ENCODE measurements around the gene LPAR3. TPM values are rescaled to one million over a fixed set of nuclear protein-coding genes. Genes with fewer than 3 reads are reported as not detected.

Gene LPAR3
- total RNA-seq, 4 donors from 2014 or later: 0.40 to 1.4 (median 0.78) TPM; not detected in 1

- Histone ChIP-seq H3K4me3 (replicated peaks in 1 of 3) (no peak overlapping the region), H3K27ac (no peak overlapping the region), H3K4me1 (peaks cover 0 to 5% of the 10 kb centered on the region in 2 donors), H3K27me3 (no peaks in the 10 kb centered on the region), H3K9me3 (no peaks in the 10 kb centered on the region), H3K36me3 (no peaks in the 10 kb centered on the region)
- 65 to 66% methylated on average over 1 of the region's 1 CpG for WGBS, 2 donors
- DNase-seq: no peak
- intact Hi-C loops (cut with DNase I): no loop called here
- no peak for TF ChIP-seq POLR2A (IDR thresholded peaks at IDR 0.05)
- no peak for TF ChIP-seq CTCF (IDR thresholded peaks at IDR 0.05)
Observed at GRCh38 chr1:84839544-84839943, 53.5 kb downstream of the LPAR3 start.

GRCh38 chr1:84836145-84836544 lies 56.9 kb downstream of the LPAR3 start:
- TF ChIP-seq CTCF (IDR thresholded peaks at IDR 0.05) (no peak), POLR2A (IDR thresholded peaks at IDR 0.05) (no peak)
- no peak for DNase-seq
- no peaks in the 10 kb centered on the region for H3K27me3 ChIP-seq
- intact Hi-C loops (cut with DNase I): no loop called here
- H3K27ac ChIP-seq: no peak overlapping the region
- H3K9me3 ChIP-seq: no peaks in the 10 kb centered on the region
- H3K4me3 ChIP-seq (replicated peaks in 1 of 3): no peak overlapping the region
- no peaks in the 10 kb centered on the region for H3K4me1 ChIP-seq
- 61 to 64% methylated on average over 3 of the region's 3 CpGs for whole genome bisulfite sequencing, 2 donors
- no peaks in the 10 kb centered on the region for H3K36me3 ChIP-seq

GRCh38 chr1:84835169-84835568 lies 57.8 kb downstream of the LPAR3 start:
- no peak for DNase-seq
- WGBS, 2 donors: 68 to 73% methylated on average over 7 of the region's 7 CpGs
- no peaks in the 10 kb centered on the region for H3K36me3 ChIP-seq
- intact Hi-C loops (cut with DNase I): no loop called here
- H3K27me3 ChIP-seq: no peaks in the 10 kb centered on the region
- no peak overlapping the region for H3K27ac ChIP-seq
- no peak overlapping the region for H3K4me3 ChIP-seq (replicated peaks in 1 of 3)
- no peaks in the 10 kb centered on the region for H3K4me1 ChIP-seq
- TF ChIP-seq POLR2A (IDR thresholded peaks at IDR 0.05): no peak
- no peaks in the 10 kb centered on the region for H3K9me3 ChIP-seq

- Histone ChIP-seq H3K36me3 (no peaks in the 10 kb centered on the region), H3K4me3 (replicated peaks in 1 of 3) (no peak overlapping the region), H3K9me3 (no peaks in the 10 kb centered on the region), H3K27ac (no peak overlapping the region), H3K27me3 (no peaks in the 10 kb centered on the region), H3K4me1 (no peaks in the 10 kb centered on the region)
- 45 to 78% methylated on average over 1 of the region's 1 CpG for WGBS, 2 donors
- intact Hi-C loops (cut with DNase I): no loop called here
- no peak for DNase-seq
- TF ChIP-seq POLR2A (IDR thresholded peaks at IDR 0.05): no peak
- no peak for TF ChIP-seq CTCF (IDR thresholded peaks at IDR 0.05)
Observed at GRCh38 chr1:84834419-84835064, 58.5 kb downstream of the LPAR3 start.

- H3K9me3 ChIP-seq: no peaks in the 10 kb centered on the region
- DNase-seq: no peak
- no peak overlapping the region for H3K4me3 ChIP-seq (replicated peaks in 1 of 3)
- H3K4me1 ChIP-seq: no peaks in the 10 kb centered on the region
- TF ChIP-seq POLR2A (IDR thresholded peaks at IDR 0.05) (no peak), CTCF (IDR thresholded peaks at IDR 0.05) (no peak)
- no peak overlapping the region for H3K27ac ChIP-seq
- H3K36me3 ChIP-seq: no peaks in the 10 kb centered on the region
- intact Hi-C loops (cut with DNase I): no loop called here
- H3K27me3 ChIP-seq: no peaks in the 10 kb centered on the region
- WGBS, 2 donors: 87 to 88% methylated on average over 4 of the region's 4 CpGs
Observed at GRCh38 chr1:84833194-84833593, 59.8 kb downstream of the LPAR3 start.
